ENCODE measurements around the gene CNPY1.

- TF ChIP-seq CTCF (IDR thresholded peaks at IDR 0.05; ENCODE audit: borderline replicate concordance, extremely low read depth, low read length, poor library complexity, severe bottlenecking): no peak
- TF ChIP-seq EZH2 (IDR thresholded peaks at IDR 0.05; ENCODE audit: borderline replicate concordance, low read depth, low read length, severe bottlenecking): no peak
These were observed 64.6 kb downstream of the CNPY1 start for GRCh38 chr7:155481764-155482163.

Measured in DND-41 (cell line).